GM18867 (cell line): ENCODE measurements around the gene NSUN5.
"Not testable (repeated sequence)": the region's sequence is repeated elsewhere in the genome, so short reads cannot be mapped to it uniquely, and the experiment has no call there.

Experiments used
- ATAC-seq: cut with Tn5 transposase; IDR thresholded peaks from one replicate; pipeline ENCODE4 v1.9.1; 2021; ENCODE audit warnings: mild to moderate bottlenecking, moderate library complexity; ENCODE audit not compliant: unreplicated experiment

The NSUN5 gene

DNA sequence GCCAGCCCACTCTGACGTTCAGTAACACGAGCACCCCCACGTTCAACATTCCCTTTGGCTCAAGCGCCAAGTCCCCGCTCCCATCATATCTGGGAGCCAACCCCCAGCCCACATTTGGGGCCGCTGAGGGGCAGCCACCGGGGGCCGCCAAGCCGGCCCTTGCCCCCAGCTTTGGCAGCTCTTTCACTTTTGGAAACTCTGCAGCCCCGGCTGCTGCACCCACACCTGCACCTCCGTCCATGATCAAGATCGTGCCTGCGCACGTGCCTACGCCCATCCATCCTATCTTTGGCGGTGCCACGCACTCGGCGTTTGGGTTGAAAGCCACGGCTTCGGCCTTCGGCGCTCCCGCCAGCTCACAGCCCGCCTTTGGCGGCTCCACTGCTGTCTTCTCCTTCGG, 10.9 kb downstream of the NSUN5 start:
- ATAC-seq, result not testable (repeated sequence)

DNA sequence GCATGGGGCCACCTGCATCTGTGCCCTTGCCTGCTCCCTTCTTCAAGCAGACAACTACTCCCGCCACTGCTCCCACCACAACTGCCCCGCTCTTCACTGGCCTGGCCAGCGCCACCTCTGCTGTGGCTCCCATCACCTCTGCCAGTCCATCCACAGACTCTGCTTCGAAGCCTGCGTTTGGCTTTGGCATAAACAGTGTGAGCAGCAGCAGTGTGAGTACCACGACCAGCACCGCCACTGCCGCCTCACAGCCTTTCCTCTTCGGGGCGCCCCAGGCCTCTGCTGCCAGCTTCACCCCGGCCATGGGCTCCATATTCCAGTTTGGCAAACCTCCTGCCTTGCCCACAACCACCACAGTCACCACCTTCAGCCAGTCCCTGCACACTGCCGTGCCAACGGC, 11.4 kb downstream of the NSUN5 start:
- ATAC-seq, result not testable (repeated sequence)

DNA sequence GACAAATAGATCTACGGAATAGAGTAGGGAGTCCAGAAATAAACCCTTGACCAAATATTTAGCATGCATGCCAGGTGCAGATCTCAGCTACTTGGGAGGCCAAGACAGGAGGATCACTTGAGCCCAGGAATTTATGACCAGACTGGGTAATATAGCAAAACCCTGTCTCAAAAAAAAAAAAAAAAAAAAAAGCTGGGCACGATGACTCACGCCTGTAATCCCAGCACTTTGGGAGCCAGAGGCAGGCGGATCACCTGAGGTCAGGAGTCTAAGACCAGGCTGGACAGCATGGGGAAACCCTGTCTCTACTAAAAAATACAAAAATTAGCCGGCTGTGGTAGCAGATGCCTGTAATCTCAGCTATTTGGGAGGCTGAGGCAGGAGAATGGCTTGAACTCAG, 31.4 kb downstream of the NSUN5 start:
- not testable (repeated sequence) for ATAC-seq

DNA sequence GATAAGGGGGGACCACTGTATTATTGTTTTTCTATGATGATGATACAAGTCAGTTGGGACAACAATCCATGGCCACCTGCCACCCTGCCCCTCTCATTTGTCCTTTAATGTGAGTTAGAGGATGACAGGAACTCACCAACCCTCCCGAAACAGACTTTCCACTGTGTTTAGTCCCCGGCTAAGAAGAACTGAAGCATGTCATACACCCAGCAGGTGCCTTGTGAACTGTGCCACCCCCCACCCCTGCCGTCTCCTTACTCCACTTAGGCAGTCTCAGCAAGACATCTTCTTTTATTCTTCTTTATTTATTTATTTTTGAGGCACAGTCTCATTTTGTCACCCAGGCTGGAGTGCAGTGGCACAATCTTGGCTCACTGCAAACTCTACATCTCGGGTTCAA, 40.8 kb downstream of the NSUN5 start:
- not testable (repeated sequence) for ATAC-seq

DNA sequence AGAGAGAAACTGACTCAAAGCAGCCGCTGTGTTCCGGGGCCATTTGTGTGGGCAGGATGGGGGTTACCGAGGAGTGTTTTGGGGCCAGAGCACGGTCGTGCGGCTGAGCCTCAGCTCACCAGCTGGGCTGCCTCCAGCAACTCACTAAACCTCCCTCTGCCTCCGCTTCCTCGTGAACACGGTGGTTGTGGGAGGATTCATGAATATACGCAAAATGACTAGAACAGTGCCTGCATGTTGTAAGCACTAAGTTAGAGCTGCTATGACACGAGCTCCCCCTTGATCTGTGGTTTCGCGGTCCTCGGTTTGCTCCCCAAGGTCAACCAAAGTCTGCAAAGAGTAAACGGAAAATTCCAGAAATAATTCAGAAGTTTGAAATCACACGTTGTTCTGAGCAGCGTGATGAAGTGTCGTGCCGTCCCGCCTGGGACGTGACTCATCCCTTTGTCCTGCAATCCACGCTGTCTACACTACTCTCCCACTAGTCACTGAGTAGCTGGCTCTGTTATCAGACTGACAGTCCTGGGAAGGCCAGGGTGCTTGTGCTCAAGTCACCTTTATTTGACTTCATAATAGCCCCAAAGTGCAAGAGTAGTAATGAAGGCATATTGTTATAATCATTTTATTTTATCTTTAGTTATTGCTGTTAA, 41.8 kb downstream of the NSUN5 start:
- peak; percentile 82 for ATAC-seq

DNA sequence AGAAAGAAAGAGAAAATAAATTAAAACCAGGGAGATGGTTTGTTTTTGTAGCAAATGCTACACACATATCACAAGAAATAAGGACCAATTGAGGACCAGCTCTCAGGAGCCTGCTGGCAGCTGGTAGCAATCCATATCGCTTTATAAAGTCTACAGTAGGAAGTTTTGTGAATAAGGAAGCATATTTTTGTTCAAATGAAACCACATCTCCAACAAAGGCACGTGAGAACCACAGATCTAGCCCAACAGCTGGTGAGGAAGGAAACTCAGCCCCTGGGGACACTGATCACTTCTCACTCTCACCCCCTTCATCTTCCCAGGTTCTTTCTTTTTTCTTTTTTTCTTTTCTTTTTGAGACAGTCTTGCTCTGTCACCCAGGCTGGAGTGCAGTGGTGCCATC, 46.2 kb downstream of the NSUN5 start:
- peak; percentile 38 for ATAC-seq
